Epidermal melanocyte (primary cell): Measurements from ENCODE around the gene RAB29.
"Not testable (repeated sequence)": the region's sequence is repeated elsewhere in the genome, so short reads cannot be mapped to it uniquely, and the experiment has no call there.

Experiments
- DNase-seq: peaks from one replicate; pipeline ENCODE4 v3.0.0; 2011; ENCODE audit warnings: low spot score; ENCODE audit not compliant: insufficient read length

RAB29 gene, protein sequence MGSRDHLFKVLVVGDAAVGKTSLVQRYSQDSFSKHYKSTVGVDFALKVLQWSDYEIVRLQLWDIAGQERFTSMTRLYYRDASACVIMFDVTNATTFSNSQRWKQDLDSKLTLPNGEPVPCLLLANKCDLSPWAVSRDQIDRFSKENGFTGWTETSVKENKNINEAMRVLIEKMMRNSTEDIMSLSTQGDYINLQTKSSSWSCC

DNA sequence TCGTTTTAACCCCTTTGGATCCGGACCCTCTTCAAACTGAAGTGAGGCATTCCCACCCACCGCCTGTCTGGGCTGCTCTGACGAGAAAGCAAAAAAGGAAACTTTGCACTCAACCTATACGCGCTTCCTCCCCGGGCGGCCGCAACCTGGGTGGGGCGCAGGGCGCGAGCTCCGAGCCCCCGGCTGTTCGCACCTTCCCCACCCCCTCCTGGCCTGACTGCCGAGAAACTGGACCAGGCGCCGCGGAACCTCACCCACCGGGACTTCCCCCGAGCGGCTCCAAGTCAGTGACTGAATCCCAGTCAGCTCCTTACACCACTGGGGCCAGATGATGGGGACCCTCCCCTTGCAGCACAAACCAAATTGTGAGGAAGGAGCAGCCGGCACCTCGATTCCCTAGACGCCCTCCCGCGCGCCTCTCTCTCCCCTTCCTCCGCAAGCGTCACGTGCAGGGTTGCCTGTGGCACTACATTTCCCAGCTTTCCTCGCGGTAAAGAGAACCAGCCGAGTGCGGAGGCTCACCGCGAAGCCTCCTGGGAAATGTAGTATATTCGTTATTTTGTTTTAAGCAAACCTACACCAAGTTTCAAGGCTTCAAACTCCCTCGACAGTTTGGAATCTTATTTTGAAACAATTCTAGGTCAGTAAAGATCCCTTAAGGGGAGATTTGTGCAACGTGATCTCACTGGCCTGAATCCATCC is at the start of gene RAB29:
TSS of gene RAB29 (minus strand) at position 468 of the 702 bp plus-strand sequence. CDS start 526 bp downstream, outside the sequence.
- peak; percentile 79 for DNase-seq

GRCh38 chr1:205824180-205824579 is 48.9 kb upstream of the RAB29 start:
- no peak for DNase-seq

- not testable (repeated sequence) for DNase-seq
Observed at GRCh38 chr1:205823260-205823659, 48.0 kb upstream of the RAB29 start.

GRCh38 chr1:205822397-205822796 is 47.1 kb upstream of the RAB29 start:
- no peak for DNase-seq

DNA sequence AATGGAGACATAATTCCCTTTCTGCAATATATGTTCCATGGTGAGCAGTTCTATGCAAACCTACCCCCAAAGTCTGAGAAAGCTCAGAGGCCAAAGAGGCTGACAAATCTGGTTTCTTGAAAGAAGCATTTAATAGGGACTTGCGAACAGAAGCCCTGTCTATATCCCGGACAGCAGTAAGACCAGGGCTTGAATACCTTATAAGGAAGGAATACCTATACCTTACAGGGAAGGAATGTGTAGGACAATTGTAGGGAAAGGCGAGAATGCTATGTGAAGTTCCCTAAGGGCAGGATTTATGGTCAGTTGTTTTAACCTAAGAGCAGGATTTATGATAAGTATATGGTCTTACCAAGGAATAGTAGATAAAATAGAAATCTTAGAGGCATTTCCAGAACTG is 42.7 kb upstream of the RAB29 start:
- DNase-seq = no peak

DNA sequence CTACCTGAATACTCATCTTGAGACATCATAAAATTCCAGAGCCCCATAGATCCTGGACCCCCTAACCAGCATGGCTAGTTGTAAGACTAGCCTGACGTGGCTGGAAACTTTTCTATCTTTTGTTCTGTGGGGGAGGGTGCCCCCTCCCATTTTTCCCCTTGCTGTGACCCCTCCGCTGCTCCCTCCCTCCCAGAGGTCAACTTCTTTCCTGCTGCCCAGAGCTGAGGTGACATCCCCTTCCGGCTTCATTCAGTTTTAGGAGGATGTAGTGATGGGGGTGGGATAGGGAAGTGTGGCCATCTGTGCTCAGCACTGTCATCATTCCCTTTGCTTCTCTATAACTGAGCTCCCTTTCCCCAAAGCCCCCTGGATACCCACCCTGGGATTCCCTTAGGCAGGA is 42.1 kb upstream of the RAB29 start:
- DNase-seq = no peak

- DNase-seq = peak; percentile 58
Observed at GRCh38 chr1:205813755-205814058, 38.4 kb upstream of the RAB29 start.

- DNase-seq = peak; percentile 94
Observed at GRCh38 chr1:205812878-205813754, 37.8 kb upstream of the RAB29 start, which contains the start of gene SLC41A1. Gene SLC41A1 (minus strand): TSS chr1:205813198. CDS start chr1:205810441, 2,757 bp downstream.

DNA sequence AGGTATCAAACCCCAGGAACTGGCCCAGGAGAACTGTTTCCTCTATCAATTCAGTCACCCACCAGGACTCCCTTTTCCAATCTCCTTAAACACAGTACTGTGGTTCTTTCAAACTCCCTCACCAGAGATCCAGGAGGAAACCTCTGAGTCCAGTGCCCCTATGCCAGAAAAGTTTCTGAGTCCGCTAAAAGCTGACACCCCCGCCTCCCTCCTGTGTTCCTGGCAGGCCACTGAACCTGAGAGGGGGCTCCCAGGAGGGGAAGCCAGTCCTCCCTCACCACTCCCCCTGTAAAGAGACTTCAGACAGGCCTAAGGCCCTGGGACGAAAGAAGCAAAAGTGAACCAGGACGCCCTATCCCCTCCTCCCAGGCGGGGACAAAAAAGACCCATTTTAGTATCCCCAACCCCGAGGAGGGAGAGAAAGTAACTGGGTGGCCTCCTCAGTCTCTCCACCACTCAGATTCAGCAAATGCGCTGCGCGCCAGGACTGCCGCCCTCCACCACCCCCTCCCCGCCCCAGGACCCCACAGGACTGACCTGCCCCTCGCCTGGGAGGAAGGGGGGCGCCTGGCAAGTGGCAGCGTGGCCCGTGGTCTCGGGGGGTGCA is 37.1 kb upstream of the RAB29 start:
- no peak for DNase-seq

GRCh38 chr1:205811660-205812059 is 36.4 kb upstream of the RAB29 start:
- DNase-seq = no peak

DNA sequence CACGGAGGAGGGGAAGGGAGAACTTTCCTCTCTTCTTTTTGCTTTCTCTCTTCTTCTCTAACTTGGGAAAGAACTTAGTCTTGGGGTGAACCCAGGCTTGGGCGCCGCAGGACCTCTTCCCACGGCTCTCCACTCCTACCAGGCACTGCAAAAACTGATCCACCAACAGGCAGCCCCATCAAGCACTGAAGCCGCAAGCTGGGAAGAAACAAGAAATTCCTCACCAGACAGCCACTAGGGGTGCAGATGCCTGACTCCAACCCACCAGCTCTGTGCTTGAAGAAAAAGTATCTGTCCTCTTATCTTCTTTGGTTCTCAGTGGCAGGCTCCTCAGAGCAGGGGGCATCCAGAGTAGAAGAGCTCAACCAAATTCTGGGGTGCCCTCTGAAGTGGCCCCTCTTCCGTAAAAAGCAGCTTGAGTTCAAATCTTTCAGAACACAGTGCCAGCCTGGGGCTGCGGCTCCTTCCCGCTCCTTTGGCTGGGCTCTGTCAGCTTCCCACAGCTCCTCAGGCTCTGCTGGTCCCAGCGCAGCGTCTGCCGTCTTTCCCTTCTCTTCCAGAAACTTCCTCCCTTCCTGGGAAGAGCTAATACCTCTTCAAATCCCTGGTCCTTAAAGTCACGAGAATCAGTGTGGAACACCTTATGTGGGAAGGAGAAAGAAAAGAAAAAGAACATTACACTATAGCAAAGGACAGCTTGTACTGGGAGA is 35.3 kb upstream of the RAB29 start:
- DNase-seq = no peak

DNA sequence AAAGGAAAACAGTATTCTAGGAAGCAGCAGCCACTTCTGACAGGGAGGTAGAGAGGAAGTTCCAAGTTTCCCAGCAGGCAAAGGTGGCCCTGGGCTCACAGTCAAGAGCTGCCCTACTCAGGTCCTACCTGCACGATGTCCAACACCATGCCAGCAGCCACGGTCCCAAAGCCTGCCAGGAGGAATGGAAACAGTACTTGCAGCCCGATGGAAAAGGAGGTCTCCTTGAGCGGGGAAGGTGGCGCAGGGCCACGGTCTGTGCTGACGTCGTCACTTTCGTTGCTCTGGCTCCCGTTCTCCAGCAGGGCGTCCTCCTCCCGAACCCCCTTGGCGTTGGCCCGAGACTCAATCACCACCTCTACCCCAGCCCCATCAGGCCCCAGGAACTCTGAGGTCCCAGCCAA is 34.7 kb upstream of the RAB29 start:
- DNase-seq = no peak

GRCh38 chr1:205809469-205809868 is 34.2 kb upstream of the RAB29 start:
- DNase-seq = no peak

GRCh38 chr1:205805082-205805711 is 29.9 kb upstream of the RAB29 start:
- no peak for DNase-seq

DNA sequence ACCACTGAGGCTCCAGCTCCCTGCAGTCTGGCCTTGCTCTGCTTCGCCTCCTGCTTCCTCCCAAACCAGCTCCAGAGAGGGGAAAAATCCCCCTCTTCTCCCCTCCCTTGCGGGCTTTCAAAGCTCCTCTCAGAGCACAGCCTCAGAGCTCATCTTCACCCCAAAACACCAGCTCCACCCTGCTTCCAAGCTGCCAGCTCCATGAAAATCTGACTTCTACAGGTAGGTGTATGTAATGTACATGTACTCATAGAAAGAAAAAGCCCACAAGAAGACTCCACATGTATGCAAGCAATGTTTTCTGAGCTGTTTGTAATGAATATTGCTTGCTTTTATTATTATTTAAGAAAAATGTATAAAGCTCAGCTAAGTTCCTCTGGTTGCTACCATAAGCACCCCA is 29.3 kb upstream of the RAB29 start:
- DNase-seq = no peak

DNA sequence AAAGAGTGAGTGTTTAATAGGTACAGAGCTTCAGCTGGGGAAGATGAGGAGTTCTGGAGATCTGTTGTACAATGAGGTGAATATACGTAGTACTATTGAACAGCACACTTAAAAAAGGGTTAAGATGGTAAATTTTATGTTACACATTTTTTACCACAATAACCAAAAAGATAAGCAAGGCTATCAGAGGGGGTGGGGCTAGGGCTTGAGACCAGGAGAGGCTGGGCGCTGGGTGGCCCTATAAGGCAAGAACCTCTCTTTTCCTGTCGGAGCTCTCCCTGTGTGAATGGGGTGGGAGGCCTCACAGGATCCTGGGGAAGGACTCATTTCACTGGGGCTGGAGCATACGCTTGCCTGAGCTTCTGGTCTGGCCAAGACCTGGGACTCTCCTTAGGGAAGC is 28.7 kb upstream of the RAB29 start:
- no peak for DNase-seq

GRCh38 chr1:205802060-205802459 is 26.8 kb upstream of the RAB29 start:
- no peak for DNase-seq

DNA sequence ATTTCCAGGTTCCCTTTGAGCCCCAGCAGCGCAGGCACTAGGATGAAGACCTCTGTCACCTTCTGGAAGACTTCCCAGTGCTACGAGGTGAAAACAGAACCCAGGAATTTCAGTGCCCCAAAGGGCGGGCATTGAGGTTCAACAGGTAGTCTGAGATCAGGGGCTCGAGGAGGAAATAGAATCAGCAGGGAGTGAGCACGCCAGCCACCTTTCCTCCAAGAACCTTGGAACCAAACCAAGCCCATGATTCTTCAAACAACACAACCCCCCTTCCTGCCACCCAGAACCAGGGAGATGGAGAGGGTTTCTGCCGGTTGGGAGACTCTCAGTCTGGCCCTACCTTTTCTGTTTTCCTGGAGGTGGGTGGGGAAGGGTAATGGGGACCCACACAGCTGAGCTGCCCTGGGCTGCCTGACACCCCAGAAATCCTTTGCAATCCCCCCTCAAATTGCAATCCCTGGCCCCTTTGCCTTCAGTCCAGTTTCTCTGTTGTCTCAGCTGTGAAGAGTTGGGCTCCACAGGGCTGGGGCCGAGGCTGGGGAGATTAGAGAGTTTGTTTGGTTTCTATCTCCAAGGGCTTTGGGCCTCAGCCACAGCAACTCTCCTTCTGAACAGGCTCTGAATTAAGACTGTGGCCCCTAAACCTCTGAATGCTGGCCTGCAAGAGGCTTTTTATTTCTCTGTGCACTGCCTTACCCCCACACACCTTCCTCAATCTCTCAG is 25.9 kb upstream of the RAB29 start:
- no peak for DNase-seq

GRCh38 chr1:205800427-205800826 is 25.1 kb upstream of the RAB29 start:
- DNase-seq = no peak

- DNase-seq = no peak
Observed at GRCh38 chr1:205798577-205798976, 23.3 kb upstream of the RAB29 start.
